ENCODE results near the gene HOXB8.

HOXB8 gene

DNA sequence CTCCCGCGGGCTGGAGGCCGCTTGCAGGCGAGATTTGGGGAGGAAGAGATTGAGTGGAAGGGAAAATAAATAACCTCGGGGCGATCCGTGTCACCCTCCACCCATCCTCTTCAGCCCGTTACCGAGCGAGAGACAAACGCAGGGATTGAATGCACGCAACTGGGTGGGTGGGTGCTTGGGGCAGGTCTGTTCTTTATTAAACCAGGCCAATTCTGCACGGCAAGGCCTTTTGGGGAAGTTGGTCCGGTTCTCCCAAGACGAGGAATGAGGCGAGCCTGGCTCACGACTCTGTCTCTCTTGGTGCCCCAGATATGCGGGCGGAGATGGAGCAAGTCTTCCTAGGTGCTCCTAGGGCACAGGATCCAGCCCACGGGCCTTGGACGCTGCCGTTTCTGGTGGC, 3.9 kb downstream of the HOXB8 start:
- FAIRE-seq (no peak), DNase-seq (ENCODE audit: insufficient read length, low spot score) (no peak)

DNA sequence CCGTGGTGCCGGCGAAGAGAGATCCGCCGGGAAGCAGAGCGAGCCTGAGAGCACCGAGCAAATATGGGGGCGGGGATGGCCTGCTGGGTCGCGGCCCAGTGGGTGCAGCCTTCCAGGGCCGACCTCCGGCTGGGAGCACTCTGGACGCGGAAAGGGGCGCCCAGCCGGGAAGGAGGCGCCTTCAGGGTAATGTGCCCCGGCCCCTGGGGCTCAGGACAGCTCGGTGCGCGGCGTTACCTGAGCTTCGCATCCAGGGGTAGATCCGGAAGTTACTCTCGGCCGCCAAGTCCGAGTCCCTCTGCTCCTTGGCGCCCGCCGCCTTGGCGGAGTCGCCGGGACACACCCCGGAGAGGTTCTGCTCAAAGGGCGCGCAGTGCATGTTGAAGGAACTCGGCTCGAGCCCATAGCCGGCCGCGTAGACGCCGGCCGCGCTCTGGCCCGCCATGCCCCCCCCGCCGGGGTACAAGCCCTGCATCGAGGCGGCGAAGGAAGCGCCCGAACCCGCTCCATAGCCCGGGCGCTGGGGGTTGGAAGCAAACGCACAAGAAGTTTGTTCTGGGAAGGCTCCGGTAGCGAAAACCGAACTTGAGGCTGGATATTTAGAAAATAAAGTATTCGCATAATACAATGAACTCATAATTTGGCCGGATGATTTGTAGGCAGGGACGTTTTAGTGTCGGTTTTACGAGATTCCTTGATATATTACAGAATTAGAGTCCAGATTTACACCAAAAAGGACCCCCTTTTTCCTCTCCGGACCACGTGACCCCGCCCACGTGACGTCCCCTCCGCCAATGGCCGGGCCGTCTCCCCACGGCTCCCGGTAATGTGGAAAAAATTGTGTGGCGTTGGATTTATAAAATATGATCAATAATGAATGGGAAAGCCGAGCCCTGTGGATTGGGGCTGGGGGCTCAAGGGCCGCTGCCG, 4.5 kb downstream of the HOXB8 start, which contains the start of gene HOXB7:
TSS of gene HOXB7 (minus strand) at position 736 of the 930 bp plus-strand sequence. CDS start at position 637, 99 bp downstream.
- DNase-seq (ENCODE audit: insufficient read length, low spot score) (peak; percentile 87), FAIRE-seq (peak; percentile 95)

DNA sequence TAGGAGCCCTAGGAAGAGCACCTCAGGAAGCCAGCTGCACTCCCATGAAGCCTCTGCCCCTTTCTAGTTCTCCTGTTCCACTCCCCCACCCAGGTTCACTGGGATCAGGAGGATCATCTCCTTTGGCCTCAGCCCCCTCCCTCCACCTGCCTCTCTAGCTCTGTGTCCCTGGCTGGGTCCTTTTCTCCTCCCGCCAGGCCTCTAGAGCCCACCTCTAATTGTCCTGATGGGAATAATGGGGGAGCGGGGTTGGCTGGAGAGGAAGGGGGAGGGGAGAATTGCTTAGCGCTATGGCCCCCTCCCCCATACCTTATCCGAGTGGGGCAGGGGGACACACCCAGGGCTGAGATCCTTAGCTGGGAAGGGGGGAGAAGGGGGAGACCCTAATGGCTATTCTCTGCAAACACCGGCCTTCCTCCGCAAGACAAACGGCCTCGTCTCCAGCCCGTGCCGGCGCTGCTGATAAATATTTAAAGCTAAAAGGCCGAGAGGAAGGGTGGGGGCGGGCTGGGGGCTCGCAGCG, 5.3 kb downstream of the HOXB8 start:
- no peak for DNase-seq (ENCODE audit: insufficient read length, low spot score)
- FAIRE-seq: no peak

DNA sequence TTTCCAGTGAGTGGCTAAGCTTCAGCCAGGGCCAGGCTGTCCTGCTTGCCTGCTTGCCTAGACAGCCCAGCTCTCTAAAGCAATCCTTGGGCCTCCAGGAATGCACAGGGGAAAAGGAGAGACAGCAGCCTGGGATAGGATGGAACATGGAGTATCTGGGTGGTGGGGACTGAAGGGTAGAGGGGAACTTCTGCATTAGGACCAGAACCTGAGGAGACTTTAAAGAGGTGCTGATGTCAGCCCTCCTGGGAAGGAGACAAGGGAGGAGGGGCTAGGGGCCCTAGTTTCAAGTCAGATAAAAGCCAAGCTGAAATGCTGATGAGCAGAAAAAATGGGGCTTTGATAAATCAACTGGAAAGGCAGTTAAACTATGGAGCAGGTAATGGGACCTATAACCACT, 6.1 kb downstream of the HOXB8 start:
- FAIRE-seq (peak; percentile 13), DNase-seq (ENCODE audit: insufficient read length, low spot score) (no peak)

DNA sequence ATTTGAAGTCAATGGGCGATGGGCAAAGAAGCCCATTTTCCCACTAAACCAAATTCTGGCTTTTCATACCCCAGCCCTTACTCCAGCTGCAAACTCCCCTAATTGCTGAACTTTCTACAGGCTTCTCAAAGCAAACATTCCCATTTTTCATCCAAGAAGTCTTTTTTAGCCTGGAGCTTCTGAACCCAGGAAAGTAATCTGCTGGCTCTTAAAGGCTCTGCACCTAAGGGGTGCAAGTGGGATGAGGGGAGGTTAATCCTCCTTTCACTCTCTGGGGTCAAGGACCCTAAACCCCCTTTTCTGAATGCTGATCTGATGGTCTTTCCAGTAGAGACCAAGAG, 6.6 kb downstream of the HOXB8 start:
- DNase-seq (ENCODE audit: insufficient read length, low spot score): no peak
- FAIRE-seq: no peak

GRCh38 chr17:48606892-48607614, 8.0 kb downstream of the HOXB8 start:
- no peak for FAIRE-seq
- DNase-seq (ENCODE audit: insufficient read length, low spot score): no peak

GRCh38 chr17:48605991-48606891, 8.9 kb downstream of the HOXB8 start:
- peak; percentile 88 for FAIRE-seq

GRCh38 chr17:48605409-48605919, 9.6 kb downstream of the HOXB8 start:
- peak; percentile 59 for FAIRE-seq
- no peak for DNase-seq (ENCODE audit: insufficient read length, low spot score)

More at GRCh38 chr17:48605991-48606891, 8.9 kb downstream of the HOXB8 start:
- DNase-seq (ENCODE audit: insufficient read length, low spot score): no peak

DNA sequence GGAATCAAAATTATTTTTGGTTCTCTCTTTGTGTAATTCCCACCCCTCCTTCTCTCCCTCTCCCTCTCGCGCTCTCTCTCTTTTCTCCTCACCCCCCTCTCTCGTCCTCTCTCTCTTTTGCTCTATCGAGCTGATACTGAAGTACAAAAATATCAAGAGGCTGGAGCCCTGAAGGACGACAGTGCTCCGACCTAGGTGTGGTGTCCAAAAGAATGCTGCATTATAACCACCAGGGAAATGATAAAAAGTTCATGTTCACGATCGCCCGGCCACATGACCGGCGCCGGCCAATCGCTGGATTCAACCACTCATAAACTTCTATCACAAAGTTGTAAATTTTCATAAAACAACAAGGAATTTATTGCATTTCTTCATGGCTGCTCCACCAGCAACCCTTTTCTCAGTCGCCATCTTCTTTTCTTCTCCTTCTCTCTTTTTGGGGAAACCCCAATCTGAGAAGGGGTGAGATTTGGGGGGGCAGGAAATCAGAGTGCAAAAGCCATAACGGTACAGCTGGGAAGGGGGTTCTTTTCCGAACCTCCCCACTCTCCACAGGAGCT, 10.2 kb downstream of the HOXB8 start, which contains the start of gene HOXB6:
TSS of gene HOXB6 (minus strand) at position 217 of the 560 bp plus-strand sequence. CDS start 6,836 bp downstream, outside the sequence.
- FAIRE-seq: peak; percentile 9
- DNase-seq (ENCODE audit: insufficient read length, low spot score): no peak

GRCh38 chr17:48603959-48604769, 10.9 kb downstream of the HOXB8 start:
- FAIRE-seq (peak; percentile 75), DNase-seq (ENCODE audit: insufficient read length, low spot score) (peak; percentile 82)

DNA sequence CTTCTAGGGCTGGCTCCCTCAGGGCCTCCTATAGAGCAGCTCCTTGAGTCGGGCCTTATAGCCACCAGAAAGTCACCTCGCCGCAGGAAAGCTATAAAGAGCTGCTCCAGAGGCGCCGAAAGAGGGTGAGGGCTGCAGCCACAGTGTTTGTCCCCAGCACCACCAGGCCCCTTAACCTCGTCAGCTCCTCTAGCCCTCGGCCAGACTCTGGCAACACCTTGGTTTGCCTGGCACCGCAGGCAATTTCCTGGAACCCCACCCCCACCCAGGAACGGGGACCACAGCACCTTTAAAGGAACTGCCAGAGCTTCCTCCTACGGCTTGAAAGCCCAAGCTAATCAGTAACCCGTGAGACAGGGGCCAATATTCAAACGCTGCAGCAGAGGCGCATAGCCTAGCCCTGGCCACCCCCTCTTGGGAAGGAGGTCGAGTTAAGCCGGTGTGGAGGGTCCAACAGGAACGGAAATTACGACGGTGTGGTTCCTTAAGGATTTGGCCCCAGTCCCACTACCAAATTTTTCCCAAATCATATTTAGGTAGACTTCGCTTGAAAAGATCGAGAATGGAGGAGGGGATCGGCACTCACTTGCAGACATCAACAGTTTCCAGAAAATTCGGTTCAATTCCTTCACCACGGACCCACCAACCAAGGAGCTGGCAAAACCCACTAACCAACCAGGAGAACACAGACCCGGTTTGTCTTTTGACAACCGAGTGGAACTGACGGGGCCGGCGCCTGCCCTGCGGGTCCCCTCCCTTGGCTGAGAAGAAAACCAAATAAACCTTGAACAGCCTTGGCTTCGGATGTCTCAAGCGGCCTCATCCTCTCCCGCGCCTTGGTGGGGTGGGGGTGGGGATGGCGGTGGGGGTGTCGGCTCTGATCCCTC, 13.3 kb downstream of the HOXB8 start:
- DNase-seq (ENCODE audit: insufficient read length, low spot score) (no peak), FAIRE-seq (no peak)

DNA sequence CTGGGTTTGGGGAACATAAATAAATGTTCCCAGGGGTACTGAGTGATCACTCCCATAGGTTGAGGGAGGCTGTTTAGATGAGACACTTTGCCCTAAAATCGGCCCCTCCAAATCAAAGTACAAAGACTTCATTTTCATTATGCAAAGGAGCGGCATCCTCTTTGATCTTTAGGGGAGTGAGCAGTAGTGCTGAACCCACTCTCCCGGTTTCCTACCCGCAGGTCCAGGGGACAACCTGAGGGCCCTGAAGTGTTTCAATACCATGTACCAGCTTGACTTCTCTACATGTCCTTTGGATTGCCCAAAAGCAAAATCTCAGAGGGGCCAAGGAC, 13.9 kb downstream of the HOXB8 start:
- no peak for FAIRE-seq
- no peak for DNase-seq (ENCODE audit: insufficient read length, low spot score)

DNA sequence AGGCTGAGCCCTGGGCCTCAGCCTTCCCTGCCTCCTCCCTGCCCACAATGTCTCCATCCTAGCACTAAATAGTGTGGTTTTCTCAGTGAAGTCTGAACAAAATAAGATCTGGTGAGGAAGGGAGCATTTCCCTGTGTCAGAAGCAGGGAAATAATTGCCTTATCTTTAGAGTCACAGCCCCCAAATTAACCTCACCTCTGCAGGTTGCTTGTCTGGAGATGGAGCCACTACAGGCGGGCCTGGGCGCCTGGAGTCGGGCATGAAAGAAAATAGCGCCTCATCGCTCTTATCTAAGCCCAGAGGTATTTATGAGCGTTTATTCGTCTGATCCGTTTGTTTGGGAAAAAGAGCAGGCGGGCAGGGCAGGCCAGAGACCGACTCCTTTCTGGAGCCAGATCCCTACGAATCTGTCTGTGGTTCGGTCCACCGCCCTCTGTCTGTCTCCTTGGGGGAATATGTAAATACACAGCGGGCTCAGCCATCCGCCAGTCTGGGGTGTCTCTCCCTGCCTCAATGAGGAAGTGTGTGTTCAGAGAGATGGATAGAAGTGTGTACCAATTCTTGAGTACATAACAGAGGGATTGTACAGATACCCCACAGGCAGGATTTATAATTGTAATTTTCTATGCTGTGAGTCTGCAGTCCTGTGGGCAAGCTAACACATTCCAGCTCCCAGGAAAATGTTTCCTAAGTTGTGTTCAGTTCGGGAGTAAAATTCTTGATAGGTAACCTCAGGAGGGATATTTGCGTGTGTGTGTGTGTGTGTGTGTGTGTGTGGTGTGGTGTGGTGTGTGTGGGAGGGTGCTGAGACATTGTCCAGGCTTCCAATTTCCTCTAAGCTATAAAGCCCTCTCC, 14.6 kb downstream of the HOXB8 start:
- FAIRE-seq: no peak
- no peak for DNase-seq (ENCODE audit: insufficient read length, low spot score)

- DNase-seq (ENCODE audit: insufficient read length, low spot score) (no peak), FAIRE-seq (peak; percentile 23)
These were observed 15.7 kb downstream of the HOXB8 start for GRCh38 chr17:48599354-48599753.

GRCh38 chr17:48598736-48599135, 16.4 kb downstream of the HOXB8 start:
- no peak for DNase-seq (ENCODE audit: insufficient read length, low spot score)
- peak; percentile 20 for FAIRE-seq

DNA sequence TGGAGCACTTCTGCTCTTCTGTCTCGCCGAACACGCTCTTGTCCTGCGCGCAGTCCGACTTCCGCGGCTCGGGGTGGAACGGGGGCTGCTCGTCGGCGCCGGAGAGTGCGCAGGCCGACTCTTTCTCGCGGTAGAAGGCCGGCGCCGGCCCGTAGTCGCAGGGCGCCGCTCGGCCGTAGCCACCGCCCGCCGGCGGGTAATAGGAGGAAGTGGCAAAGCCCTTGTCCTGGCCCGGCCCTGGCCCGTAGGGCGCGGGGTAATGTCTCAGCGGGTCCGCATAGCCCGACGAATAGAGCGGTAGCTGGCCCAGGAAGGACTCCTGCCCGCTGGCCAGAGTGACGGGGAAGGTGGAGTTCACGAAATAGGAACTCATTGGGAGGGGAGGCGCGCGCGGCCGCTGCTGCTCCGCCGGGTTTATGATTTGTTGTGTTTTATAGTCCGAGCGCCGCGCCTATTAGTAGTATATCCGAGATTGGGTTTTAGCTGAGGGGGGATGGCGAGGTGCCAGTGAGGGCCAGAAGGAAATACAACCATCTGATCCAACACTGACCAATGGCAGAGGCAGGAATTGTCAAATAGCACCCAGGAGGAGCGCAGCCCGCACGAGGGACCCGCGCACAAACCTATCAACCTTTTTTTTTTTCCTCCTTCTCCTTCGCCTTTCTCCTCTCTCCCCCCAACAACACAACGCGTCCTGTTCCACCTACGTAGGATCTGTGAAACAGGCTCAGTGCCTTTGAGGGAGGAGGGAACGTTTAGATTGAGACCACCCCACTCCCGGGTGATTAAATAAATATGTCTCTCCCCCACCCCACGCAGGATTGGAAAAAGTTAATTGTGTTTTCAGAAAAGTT, 17.1 kb downstream of the HOXB8 start:
- peak; percentile 61 for DNase-seq (ENCODE audit: insufficient read length, low spot score)
- FAIRE-seq: peak; percentile 92

DNA sequence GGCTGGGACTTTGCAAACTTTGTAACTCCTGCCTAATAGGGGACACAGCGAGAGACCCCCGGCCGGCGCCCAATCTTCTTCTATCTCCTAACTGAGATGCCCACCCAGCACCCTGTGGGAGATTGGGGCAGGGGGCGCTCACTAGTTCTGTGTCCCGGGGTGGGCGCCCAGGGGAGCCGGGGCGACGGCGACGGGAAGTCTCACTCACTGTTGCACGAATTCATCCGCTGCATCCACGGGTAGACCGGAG, 17.6 kb downstream of the HOXB8 start:
- FAIRE-seq (no peak), DNase-seq (ENCODE audit: insufficient read length, low spot score) (no peak)
